ENCODE data around the gene CHRNA5. TPM values are rescaled to one million over a fixed set of nuclear protein-coding genes. Genes with fewer than 3 reads are reported as not detected.

The CHRNA5 gene
- total and polyA plus RNA-seq, 9 of the 15 experiments (the other 6 are each of a cell fraction or from before 2014, with no cell fraction given) = 2.8 to 16.1 (median 11.4) TPM

DNA sequence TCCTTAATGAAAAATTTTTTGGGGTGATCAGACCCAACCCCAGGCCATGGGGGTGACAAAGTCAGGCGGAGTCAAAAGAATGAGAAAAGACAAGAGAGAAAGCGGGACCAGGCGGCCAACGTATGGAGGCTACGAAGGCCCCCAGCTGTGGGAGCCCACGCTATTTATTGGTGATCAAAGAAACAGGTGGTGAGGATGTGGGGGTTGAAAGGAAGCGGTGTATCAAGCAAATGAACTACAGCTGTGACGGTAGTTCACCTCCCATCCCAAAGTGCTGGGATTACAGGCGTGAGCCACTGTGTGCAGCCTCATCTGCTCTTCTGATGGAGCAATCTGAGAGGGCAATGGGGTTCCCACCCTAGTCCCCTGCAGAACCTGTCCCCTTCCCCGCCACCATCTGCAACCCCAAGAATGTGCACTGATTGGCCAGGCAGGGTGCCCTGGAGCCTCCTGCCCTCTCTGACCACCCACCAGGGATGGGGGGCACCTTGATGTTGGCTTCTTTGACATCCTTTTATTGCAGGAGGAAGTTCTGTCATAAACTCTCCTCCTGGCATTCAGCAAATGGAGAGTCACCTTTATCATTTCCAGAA, 56.6 kb downstream of the CHRNA5 start:
- H3K36me3 ChIP-seq (ENCODE audit: control insufficient read depth, insufficient read depth, low read length) = no peaks in the 10 kb centered on the region
- DNase-seq (ENCODE audit: extremely low read depth in 1 of 4, low spot score in 3 of 4) = no peak
- H3K27me3 ChIP-seq (ENCODE audit: control insufficient read depth in 2 of 2, insufficient read depth in 2 of 2, low read length in 2 of 2) = peaks cover 34 to 64% of the 10 kb centered on the region in 2 experiments
- POLR2A ChIA-PET = interaction anchor here (0.8 kb wide), 1 partner anchor 20 kb away, joined by 3 read pairs; no protein-coding TSS in a partner anchor
- no peak overlapping the region for H3K4me2 ChIP-seq (ENCODE audit: insufficient read depth, low read length)
- no peak overlapping the region for H2AFZ ChIP-seq (ENCODE audit: low read depth, low read length)
- no peaks in the 10 kb centered on the region for H3K9me1 ChIP-seq (ENCODE audit: control insufficient read depth, insufficient read depth, low read length)
- H3K27ac ChIP-seq (ENCODE audit: extremely low read depth, low read depth, low read length) = no peak overlapping the region
- no peaks in the 10 kb centered on the region; the same call in none of the 2 replicates for H4K20me1 ChIP-seq (replicated peaks; ENCODE audit: control insufficient read depth, insufficient read depth, low read length)
- H3K4me3 ChIP-seq = no peak overlapping the region
- H3K9ac ChIP-seq (ENCODE audit: insufficient read depth in 1 of 2, low read depth in 2 of 2, low read length in 2 of 2) = no peak overlapping the region
- no peaks in the 10 kb centered on the region for H3K9me3 ChIP-seq (replicated peaks; ENCODE audit: control insufficient read depth, insufficient read depth, low read depth, low read length)
- no peaks in the 10 kb centered on the region for H3K79me2 ChIP-seq (ENCODE audit: control insufficient read depth, insufficient read depth, low read length)
- CTCF ChIA-PET (ENCODE audit: low intra/inter-chr PET ratio) = no interaction called here
- in situ Hi-C loops (cut with MboI) = no loop called here
- 13% methylated on average over 9 of the region's 10 CpGs for WGBS (ENCODE audit: insufficient coverage, low coverage, missing lambda C conversion rate)
- ATAC-seq = no peak
- BruUV-seq (replicated peaks) = no TSS peak
- intact Hi-C loops (cut with micrococcal nuclease) = no loop called here
- FAIRE-seq = no peak
- H3K4me1 ChIP-seq (replicated peaks in 1 of 2; ENCODE audit: control insufficient read depth in 2 of 2, insufficient read depth in 2 of 2, low read length in 2 of 2) = peaks cover 0 to 12% of the 10 kb centered on the region in 2 experiments; a peak in 1 of 5 replicates
- TF ChIP-seq ZNF212 (CRISPR knock-in tag; IDR thresholded peaks at IDR 0.05) = no peak
- TF ChIP-seq CEBPG (CRISPR knock-in tag; IDR thresholded peaks at IDR 0.05) = no peak
- no peak for TF ChIP-seq CEBPG (tag; conservative IDR thresholded peaks at IDR 0.05 in 1 of 2, IDR thresholded peaks at IDR 0.05 in 1 of 2)
- TF ChIP-seq TARDBP (IDR thresholded peaks at IDR 0.05) = no peak
- TF ChIP-seq, protein P1, sequence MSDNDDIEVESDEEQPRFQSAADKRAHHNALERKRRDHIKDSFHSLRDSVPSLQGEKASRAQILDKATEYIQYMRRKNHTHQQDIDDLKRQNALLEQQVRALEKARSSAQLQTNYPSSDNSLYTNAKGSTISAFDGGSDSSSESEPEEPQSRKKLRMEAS (CRISPR knock-in tag; IDR thresholded peaks at IDR 0.05) = no peak
- no peak for TF ChIP-seq KAT2B (IDR thresholded peaks at IDR 0.05; ENCODE audit: low read depth, low read length)
- TF ChIP-seq BCOR (IDR thresholded peaks at IDR 0.05) = no peak
- TF ChIP-seq MTA3 (IDR thresholded peaks at IDR 0.05; ENCODE audit: borderline replicate concordance) = no peak
- no peak for TF ChIP-seq MECOM (CRISPR knock-in tag; IDR thresholded peaks at IDR 0.05)
- no peak for TF ChIP-seq ZNF175 (CRISPR knock-in tag; IDR thresholded peaks at IDR 0.05; ENCODE audit: low read depth)
- TF ChIP-seq, protein P2, sequence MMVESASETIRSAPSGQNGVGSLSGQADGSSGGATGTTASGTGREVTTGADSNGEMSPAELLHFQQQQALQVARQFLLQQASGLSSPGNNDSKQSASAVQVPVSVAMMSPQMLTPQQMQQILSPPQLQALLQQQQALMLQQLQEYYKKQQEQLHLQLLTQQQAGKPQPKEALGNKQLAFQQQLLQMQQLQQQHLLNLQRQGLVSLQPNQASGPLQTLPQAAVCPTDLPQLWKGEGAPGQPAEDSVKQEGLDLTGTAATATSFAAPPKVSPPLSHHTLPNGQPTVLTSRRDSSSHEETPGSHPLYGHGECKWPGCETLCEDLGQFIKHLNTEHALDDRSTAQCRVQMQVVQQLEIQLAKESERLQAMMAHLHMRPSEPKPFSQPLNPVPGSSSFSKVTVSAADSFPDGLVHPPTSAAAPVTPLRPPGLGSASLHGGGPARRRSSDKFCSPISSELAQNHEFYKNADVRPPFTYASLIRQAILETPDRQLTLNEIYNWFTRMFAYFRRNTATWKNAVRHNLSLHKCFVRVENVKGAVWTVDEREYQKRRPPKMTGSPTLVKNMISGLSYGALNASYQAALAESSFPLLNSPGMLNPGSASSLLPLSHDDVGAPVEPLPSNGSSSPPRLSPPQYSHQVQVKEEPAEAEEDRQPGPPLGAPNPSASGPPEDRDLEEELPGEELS (CRISPR knock-in tag; IDR thresholded peaks at IDR 0.05; ENCODE audit: borderline replicate concordance) = no peak
- TF ChIP-seq PHF21A (IDR thresholded peaks at IDR 0.05; ENCODE audit: borderline replicate concordance, low read depth) = no peak
- TF ChIP-seq SRSF7 (optimal IDR thresholded peaks at IDR 0.05; ENCODE audit: low read depth, low read length) = no peak
- no peak for TF ChIP-seq NFRKB (IDR thresholded peaks at IDR 0.05; ENCODE audit: low read depth)
- TF ChIP-seq, protein P3, sequence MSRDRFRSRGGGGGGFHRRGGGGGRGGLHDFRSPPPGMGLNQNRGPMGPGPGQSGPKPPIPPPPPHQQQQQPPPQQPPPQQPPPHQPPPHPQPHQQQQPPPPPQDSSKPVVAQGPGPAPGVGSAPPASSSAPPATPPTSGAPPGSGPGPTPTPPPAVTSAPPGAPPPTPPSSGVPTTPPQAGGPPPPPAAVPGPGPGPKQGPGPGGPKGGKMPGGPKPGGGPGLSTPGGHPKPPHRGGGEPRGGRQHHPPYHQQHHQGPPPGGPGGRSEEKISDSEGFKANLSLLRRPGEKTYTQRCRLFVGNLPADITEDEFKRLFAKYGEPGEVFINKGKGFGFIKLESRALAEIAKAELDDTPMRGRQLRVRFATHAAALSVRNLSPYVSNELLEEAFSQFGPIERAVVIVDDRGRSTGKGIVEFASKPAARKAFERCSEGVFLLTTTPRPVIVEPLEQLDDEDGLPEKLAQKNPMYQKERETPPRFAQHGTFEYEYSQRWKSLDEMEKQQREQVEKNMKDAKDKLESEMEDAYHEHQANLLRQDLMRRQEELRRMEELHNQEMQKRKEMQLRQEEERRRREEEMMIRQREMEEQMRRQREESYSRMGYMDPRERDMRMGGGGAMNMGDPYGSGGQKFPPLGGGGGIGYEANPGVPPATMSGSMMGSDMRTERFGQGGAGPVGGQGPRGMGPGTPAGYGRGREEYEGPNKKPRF (IDR thresholded peaks at IDR 0.05; ENCODE audit: low read depth, low read length) = no peak
- TF ChIP-seq U2AF2 (optimal IDR thresholded peaks at IDR 0.05; ENCODE audit: low read depth, low read length) = no peak
- no peak for TF ChIP-seq RB1 (IDR thresholded peaks at IDR 0.05; ENCODE audit: low read depth)
- TF ChIP-seq DMBX1 (CRISPR knock-in tag; IDR thresholded peaks at IDR 0.05; ENCODE audit: borderline replicate concordance) = no peak
- no peak for TF ChIP-seq CBX8 (IDR thresholded peaks at IDR 0.05; ENCODE audit: borderline replicate concordance, extremely low read depth, low read depth, low read length, poor library complexity, severe bottlenecking)

Measured in K562 (cell line).